Left ventricle myocardium inferior (tissue), 1 donor: ENCODE measurements around the gene CFAP161. TPM values are rescaled to one million over a fixed set of nuclear protein-coding genes. Genes with fewer than 3 reads are reported as not detected.
A peak's percentile ranks its signal among the peaks of the same experiment; 100 is the strongest.

Experiments used
- DNase-seq: peaks from one replicate; pipeline ENCODE4 v3.0.0-alpha.2; 2020
- H3K27ac ChIP-seq: fragments of 200-600 bp; replicated peaks from 2 replicates; pipeline ENCODE4 v1.8.0; 2021
- H3K27me3 ChIP-seq: fragments of 200-600 bp; 2 replicates; pipeline ENCODE4 v1.8.0; 2021; ENCODE audit warnings: low read depth
- H3K36me3 ChIP-seq: fragments of 200-600 bp; 2 replicates; pipeline ENCODE4 v1.8.0; 2021
- H3K4me1 ChIP-seq: fragments of 200-600 bp; 2 replicates; pipeline ENCODE4 v1.8.0; 2021
- H3K4me3 ChIP-seq: fragments of 200-600 bp; 2 replicates; pipeline ENCODE4 v1.8.0; 2021; ENCODE audit warnings: mild to moderate bottlenecking, moderate library complexity
- H3K9me3 ChIP-seq: fragments of 200-600 bp; replicated peaks from 2 replicates; pipeline ENCODE4 v1.8.0; 2021
- CTCF ChIP-seq: fragments of 200-600 bp; IDR thresholded peaks from 2 replicates; pipeline ENCODE4 v1.8.0; 2021; ENCODE audit warnings: antibody characterized with exemption, mild to moderate bottlenecking, borderline replicate concordance
- intact Hi-C: fragments of 100-400 bp; cut with micrococcal nuclease; formaldehyde crosslinking; loops from one replicate; pipeline ENCODE4 v1.11.0; 2022
- total RNA-seq: library from RNA; stranded (reverse); fragmentation: NEBNext Ultra II Directional; extraction: Animal tissue kit (Norgen Biotek cat#: 25700); gene quantifications from one replicate; pipeline ENCODE4 v1.2.1, GENCODE V29; 2021
- donor health status: DM: no; HTN: yes; CAD: no; lungs with severe emphysema.

Gene CFAP161
- total RNA-seq, 1 donor from 2014 or later: 0.91 TPM

- TF ChIP-seq CTCF: no peak
- no peaks in the 10 kb centered on the region for H3K27me3 ChIP-seq
- H3K27ac ChIP-seq: no peak overlapping the region
- DNase-seq: no peak
- H3K9me3 ChIP-seq: no peaks in the 10 kb centered on the region
- no peak overlapping the region for H3K4me3 ChIP-seq
- intact Hi-C loops: loop anchor here (5.0 kb wide), 1 partner anchor 115 kb away; no protein-coding TSS in a partner anchor
- no peaks in the 10 kb centered on the region for H3K36me3 ChIP-seq
- peaks cover 10% of the 10 kb centered on the region for H3K4me1 ChIP-seq
These were observed 18.3 kb downstream of the CFAP161 start for GRCh38 chr15:81152339-81152738.

- Histone ChIP-seq H3K9me3 (no peaks in the 10 kb centered on the region), H3K4me3 (no peak overlapping the region), H3K36me3 (no peaks in the 10 kb centered on the region), H3K27me3 (no peaks in the 10 kb centered on the region), H3K27ac (no peak overlapping the region), H3K4me1 (peaks cover 15% of the 10 kb centered on the region)
- no peak for TF ChIP-seq CTCF
- no peak for DNase-seq
- intact Hi-C loops: loop anchor here (5.0 kb wide), 1 partner anchor 115 kb away; no protein-coding TSS in a partner anchor
These were observed 18.7 kb downstream of the CFAP161 start for GRCh38 chr15:81152799-81153198.

- Histone ChIP-seq H3K27ac (peak overlapping the region; percentile 1), H3K36me3 (no peaks in the 10 kb centered on the region), H3K4me1 (peaks cover 25% of the 10 kb centered on the region), H3K9me3 (no peaks in the 10 kb centered on the region), H3K4me3 (no peak overlapping the region), H3K27me3 (peaks cover 2% of the 10 kb centered on the region)
- intact Hi-C loops: no loop called here
- peak; percentile 72 for TF ChIP-seq CTCF
- no peak for DNase-seq
These were observed 21.5 kb downstream of the CFAP161 start for GRCh38 chr15:81155375-81156218.

- Histone ChIP-seq H3K36me3 (no peaks in the 10 kb centered on the region), H3K9me3 (no peaks in the 10 kb centered on the region), H3K4me3 (no peak overlapping the region), H3K4me1 (peaks cover 33% of the 10 kb centered on the region), H3K27ac (peak overlapping the region; percentile 1), H3K27me3 (peaks cover 6% of the 10 kb centered on the region)
- no peak for TF ChIP-seq CTCF
- intact Hi-C loops: no loop called here
- DNase-seq: no peak
These were observed 22.3 kb downstream of the CFAP161 start for GRCh38 chr15:81156324-81156723.

GRCh38 chr15:81157195-81157938, 23.3 kb downstream of the CFAP161 start:
- no peak for TF ChIP-seq CTCF
- no peaks in the 10 kb centered on the region for H3K9me3 ChIP-seq
- peaks cover 9% of the 10 kb centered on the region for H3K27me3 ChIP-seq
- H3K4me3 ChIP-seq: no peak overlapping the region
- H3K36me3 ChIP-seq: no peaks in the 10 kb centered on the region
- peaks cover 41% of the 10 kb centered on the region for H3K4me1 ChIP-seq
- intact Hi-C loops: no loop called here
- peak overlapping the region; percentile 45 for H3K27ac ChIP-seq
- no peak for DNase-seq
